GM18507 (cell line): ENCODE results near the gene PCDHA8.
"Not testable (repeated sequence)": the region's sequence is repeated elsewhere in the genome, so short reads cannot be mapped to it uniquely, and the experiment has no call there.

Experiments used
- DNase-seq: peaks from one replicate; pipeline ENCODE4 v3.0.0; 2011; ENCODE audit warnings: low read depth; ENCODE audit not compliant: insufficient read length; ENCODE audit errors: extremely low spot score
- FAIRE-seq: peaks from 2 replicates; lab custom pipeline; 2011; peaks lifted over from hg19 to GRCh38; lab: Jason Lieb, UNC

PCDHA8 gene, protein sequence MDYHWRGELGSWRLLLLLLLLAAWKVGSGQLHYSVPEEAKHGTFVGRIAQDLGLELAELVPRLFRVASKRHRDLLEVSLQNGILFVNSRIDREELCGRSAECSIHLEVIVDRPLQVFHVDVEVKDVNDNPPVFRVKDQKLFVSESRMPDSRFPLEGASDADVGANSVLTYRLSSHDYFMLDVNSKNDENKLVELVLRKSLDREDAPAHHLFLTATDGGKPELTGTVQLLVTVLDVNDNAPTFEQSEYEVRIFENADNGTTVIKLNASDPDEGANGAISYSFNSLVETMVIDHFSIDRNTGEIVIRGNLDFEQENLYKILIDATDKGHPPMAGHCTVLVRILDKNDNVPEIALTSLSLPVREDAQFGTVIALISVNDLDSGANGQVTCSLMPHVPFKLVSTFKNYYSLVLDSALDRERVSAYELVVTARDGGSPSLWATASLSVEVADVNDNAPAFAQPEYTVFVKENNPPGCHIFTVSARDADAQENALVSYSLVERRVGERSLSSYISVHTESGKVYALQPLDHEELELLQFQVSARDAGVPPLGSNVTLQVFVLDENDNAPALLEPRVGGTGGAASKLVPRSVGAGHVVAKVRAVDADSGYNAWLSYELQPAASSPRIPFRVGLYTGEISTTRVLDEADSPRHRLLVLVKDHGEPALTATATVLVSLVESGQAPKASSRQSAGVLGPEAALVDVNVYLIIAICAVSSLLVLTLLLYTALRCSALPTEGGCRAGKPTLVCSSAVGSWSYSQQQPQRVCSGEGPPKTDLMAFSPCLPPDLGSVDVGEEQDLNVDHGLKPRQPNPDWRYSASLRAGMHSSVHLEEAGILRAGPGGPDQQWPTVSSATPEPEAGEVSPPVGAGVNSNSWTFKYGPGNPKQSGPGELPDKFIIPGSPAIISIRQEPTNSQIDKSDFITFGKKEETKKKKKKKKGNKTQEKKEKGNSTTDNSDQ

DNA sequence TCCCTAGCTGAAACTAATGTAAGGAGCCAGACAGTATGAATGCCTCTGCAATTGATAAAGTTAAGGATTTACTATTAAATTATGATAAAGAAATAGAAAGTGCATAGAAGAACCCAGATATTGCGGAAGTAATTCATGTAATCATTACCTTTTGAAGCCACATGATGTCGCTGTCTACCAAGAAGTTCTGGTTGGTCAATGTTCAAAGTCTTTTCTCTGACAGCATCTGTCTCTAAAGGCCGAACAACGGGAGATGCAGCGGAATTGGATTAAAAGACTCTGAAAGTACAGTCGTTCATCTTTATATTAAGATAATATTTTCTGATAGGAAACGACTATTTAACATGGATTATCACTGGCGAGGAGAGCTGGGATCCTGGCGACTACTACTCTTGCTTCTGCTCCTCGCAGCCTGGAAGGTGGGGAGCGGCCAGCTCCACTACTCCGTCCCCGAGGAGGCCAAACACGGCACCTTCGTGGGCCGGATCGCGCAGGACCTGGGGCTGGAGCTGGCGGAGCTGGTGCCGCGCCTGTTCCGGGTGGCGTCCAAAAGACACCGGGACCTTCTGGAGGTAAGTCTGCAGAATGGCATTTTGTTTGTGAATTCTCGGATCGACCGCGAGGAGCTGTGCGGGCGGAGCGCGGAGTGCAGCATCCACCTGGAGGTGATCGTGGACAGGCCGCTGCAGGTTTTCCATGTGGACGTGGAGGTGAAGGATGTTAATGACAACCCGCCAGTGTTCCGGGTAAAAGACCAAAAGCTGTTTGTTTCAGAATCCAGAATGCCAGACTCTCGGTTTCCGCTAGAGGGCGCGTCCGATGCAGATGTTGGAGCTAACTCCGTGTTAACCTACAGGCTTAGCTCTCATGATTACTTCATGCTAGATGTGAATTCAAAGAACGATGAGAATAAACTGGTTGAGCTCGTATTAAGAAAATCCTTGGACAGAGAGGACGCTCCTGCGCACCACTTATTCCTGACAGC is at the start of gene PCDHA8:
PCDHA8 (plus strand) TSS at position 210 of the 985 bp plus-strand sequence; CDS start at position 345, 135 bp downstream.
- FAIRE-seq (no peak), DNase-seq (no peak)

DNA sequence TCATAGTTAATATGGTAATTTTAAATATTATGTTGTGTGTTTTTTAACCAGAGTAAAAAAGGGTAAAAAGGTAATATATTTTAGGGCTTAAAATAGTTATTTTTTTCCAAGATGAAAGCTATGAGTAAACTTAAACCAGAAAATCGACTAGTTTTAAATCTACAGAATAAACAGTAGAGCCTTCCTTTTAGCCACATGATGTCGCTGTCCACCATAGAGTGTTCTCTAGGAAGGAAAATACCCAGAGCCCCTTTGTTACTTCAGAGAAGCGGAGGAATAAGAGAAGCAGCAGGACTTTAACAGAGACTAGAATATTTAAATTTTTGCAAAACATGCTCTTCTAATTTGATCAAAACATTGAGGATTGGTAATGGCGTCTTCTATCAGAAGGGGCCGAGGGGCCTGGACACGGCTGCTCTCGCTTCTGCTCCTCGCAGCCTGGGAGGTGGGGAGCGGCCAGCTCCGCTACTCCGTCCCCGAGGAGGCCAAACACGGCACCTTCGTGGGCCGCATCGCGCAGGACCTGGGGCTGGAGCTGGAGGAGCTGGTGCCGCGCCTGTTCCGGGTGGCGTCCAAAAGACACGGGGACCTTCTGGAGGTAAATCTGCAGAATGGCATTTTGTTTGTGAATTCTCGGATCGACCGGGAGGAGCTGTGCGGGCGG is 46.3 kb upstream of the PCDHA8 start, which contains the start of gene PCDHA2:
PCDHA2 (plus strand) TSS at position 258 of the 664 bp plus-strand sequence.
- DNase-seq (no peak), FAIRE-seq (no peak)

DNA sequence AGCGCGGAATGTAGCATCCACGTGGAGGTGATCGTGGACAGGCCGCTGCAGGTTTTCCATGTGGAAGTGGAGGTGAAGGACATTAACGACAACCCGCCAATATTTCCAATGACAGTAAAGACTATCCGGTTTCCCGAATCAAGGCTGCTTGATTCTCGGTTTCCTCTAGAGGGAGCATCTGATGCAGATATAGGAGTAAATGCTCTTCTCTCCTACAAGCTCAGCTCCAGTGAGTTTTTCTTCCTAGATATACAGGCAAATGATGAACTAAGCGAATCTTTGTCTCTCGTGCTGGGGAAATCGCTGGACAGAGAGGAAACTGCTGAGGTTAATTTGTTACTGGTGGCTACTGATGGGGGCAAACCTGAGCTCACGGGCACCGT is 45.7 kb upstream of the PCDHA8 start:
- no peak for FAIRE-seq
- no peak for DNase-seq

DNA sequence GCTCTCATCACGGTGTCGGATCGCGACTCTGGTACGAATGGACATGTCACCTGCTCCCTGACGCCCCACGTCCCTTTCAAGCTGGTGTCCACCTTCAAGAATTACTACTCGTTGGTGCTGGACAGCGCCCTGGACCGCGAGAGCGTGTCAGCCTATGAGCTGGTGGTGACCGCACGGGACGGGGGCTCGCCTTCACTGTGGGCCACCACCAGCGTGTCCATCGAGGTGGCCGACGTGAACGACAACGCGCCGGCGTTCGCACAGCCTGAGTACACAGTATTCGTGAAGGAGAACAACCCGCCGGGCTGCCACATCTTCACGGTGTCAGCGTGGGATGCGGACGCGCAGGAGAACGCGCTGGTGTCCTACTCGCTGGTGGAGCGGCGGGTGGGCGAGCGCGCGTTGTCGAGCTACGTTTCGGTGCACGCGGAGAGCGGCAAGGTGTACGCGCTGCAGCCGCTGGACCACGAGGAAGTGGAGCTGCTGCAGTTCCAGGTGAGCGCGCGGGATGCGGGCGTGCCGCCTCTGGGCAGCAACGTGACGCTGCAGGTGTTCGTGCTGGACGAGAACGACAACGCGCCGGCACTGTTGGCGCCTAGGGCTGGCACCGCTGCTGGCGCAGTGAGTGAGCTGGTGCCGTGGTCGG is 44.8 kb upstream of the PCDHA8 start:
- not testable (repeated sequence) for DNase-seq, FAIRE-seq

DNA sequence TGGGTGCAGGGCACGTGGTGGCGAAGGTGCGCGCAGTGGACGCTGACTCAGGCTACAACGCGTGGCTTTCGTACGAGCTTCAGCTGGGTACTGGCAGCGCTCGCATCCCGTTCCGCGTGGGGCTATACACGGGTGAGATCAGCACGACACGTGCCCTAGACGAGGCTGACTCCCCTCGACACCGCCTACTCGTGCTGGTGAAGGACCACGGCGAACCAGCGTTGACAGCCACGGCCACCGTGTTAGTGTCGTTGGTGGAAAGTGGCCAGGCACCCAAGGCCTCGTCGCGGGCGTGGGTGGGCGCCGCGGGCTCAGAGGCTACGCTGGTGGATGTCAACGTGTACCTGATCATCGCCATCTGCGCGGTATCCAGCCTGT is 44.3 kb upstream of the PCDHA8 start:
- no peak for DNase-seq
- FAIRE-seq: no peak

DNA sequence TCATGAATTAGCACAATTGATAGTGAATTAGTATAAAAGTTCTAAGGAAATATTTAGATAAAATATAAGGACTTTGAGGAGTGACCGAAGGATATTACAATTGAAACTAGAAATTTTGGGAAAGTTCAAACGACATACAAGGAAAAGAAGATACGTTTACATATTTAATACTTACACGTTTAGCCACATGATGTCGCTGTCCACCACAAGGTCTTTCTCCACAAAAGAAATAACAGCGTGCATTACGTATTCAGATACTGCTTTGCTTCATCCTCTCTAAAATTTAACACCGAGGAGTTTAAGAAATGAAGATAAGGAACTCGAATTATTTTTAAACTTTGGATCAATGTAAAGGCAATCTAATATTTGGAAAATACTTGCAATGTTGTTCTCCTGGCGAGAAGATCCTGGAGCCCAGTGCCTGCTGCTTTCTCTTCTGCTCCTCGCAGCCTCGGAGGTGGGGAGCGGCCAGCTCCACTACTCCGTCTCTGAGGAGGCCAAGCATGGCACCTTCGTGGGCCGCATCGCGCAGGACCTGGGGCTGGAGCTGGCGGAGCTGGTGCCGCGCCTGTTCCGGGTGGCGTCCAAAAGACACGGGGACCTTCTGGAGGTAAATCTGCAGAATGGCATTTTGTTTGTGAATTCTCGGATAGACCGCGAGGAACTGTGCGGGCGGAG is 40.0 kb upstream of the PCDHA8 start, which contains the start of gene PCDHA3:
PCDHA3 (plus strand) TSS at position 242 of the 678 bp plus-strand sequence.
- no peak for DNase-seq
- no peak for FAIRE-seq

DNA sequence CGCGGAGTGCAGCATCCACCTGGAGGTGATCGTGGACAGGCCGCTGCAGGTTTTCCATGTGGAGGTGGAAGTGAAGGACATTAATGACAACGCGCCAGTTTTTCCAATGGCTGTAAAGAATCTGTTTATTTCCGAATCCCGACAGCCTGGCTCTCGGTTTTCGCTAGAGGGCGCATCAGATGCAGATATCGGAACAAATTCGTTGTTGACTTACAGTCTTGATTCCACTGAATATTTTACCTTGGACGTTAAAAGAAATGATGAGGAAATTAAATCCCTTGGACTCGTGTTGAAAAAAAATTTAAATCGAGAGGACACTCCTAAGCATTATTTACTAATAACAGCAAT is 39.5 kb upstream of the PCDHA8 start:
- no peak for FAIRE-seq
- no peak for DNase-seq

DNA sequence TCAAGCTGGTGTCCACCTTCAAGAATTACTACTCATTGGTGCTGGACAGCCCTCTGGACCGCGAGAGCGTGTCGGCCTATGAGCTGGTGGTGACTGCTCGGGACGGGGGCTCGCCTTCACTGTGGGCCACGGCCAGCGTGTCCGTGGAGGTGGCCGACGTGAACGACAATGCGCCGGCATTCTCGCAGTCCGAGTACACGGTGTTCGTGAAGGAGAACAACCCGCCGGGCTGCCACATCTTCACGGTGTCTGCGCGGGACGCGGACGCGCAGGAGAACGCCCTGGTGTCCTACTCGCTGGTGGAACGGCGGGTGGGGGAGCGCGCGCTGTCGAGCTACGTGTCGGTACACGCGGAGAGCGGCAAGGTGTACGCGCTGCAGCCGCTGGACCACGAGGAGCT is 38.6 kb upstream of the PCDHA8 start:
- DNase-seq, FAIRE-seq: not testable (repeated sequence)

DNA sequence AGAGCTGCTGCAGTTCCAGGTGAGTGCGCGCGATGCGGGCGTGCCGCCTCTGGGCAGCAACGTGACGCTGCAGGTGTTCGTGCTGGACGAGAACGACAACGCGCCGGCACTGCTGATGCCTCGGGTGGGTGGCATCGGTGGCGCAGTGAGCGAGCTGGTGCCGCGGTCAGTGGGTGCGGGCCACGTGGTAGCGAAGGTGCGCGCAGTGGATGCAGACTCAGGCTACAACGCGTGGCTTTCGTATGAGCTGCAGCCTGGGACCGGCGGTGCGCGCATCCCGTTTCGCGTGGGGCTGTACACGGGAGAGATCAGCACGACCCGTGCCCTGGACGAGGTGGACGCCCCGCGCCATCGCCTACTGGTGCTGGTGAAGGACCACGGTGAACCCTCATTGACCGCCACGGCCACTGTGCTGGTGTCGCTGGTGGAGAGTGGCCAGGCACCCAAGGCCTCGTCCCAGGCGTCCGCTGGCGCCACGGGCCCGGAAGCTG is 38.2 kb upstream of the PCDHA8 start:
- DNase-seq: no peak
- no peak for FAIRE-seq

DNA sequence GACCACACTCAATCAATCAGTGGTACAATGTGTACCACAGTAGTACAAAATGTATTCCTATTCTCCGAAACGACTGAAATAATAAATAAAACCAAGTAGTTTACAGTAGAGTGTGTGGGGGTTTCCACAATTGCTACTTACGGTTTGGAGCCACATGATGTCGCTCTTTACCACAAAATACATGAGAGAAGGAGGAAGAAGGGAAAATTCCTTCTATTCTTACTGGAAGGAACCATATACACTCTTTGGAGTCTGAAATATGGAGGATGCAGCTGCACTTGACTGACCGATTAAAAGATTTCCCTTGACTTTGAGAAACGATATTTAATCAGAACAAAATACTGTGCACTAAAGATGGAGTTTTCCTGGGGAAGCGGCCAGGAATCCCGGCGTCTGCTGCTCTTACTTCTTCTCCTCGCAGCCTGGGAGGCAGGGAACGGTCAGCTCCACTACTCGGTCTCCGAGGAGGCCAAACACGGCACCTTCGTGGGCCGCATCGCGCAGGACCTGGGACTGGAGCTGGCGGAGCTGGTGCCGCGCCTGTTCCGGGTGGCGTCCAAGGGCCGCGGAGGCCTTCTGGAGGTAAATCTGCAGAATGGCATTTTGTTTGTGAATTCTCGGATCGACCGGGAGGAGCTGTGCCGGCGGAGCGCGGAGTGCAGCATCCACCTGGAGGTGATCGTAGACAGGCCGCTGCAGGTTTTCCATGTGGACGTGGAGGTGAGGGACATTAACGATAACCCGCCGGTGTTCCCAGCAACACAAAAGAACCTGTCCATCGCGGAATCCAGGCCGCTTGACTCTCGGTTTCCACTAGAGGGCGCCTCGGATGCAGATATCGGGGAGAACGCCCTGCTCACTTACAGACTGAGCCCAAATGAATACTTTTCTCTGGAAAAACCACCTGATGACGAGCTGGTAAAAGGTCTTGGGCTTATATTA is 33.9 kb upstream of the PCDHA8 start, which contains the start of gene PCDHA4:
PCDHA4 (plus strand) TSS at position 235 of the 942 bp plus-strand sequence.
- DNase-seq (no peak), FAIRE-seq (no peak)

DNA sequence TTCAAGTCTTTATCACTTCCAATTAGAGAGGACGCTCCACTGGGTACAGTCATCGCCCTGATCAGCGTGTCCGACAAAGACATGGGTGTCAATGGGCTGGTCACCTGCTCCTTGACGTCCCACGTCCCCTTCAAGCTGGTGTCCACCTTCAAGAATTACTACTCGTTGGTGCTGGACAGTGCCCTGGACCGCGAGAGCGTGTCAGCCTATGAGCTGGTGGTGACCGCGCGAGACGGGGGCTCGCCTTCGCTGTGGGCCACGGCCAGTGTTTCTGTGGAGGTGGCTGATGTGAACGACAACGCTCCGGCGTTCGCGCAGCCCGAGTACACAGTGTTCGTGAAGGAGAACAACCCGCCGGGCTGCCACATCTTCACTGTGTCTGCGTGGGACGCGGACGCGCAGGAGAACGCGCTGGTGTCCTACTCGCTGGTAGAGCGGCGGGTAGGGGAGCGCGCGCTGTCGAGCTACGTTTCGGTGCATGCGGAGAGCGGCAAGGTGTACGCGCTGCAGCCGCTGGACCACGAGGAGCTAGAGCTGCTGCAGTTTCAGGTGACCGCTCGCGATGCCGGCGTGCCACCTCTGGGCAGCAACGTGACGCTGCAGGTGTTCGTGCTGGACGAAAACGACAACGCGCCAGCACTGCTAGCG is 32.6 kb upstream of the PCDHA8 start:
- DNase-seq, FAIRE-seq: not testable (repeated sequence)

DNA sequence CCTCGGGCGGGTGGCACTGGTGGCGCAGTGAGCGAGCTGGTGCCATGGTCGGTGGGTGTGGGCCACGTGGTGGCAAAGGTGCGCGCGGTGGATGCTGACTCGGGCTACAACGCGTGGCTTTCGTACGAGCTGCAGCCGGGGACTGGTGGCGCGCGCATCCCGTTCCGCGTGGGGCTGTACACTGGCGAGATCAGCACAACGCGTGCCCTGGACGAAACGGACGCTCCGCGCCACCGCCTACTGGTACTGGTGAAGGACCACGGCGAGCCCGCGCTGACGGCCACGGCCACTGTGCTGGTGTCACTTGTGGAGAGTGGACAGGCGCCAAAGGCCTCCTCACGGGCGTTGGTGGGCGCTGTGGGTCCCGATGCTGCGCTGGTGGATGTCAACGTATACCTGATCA is 32.1 kb upstream of the PCDHA8 start:
- DNase-seq (no peak), FAIRE-seq (no peak)

DNA sequence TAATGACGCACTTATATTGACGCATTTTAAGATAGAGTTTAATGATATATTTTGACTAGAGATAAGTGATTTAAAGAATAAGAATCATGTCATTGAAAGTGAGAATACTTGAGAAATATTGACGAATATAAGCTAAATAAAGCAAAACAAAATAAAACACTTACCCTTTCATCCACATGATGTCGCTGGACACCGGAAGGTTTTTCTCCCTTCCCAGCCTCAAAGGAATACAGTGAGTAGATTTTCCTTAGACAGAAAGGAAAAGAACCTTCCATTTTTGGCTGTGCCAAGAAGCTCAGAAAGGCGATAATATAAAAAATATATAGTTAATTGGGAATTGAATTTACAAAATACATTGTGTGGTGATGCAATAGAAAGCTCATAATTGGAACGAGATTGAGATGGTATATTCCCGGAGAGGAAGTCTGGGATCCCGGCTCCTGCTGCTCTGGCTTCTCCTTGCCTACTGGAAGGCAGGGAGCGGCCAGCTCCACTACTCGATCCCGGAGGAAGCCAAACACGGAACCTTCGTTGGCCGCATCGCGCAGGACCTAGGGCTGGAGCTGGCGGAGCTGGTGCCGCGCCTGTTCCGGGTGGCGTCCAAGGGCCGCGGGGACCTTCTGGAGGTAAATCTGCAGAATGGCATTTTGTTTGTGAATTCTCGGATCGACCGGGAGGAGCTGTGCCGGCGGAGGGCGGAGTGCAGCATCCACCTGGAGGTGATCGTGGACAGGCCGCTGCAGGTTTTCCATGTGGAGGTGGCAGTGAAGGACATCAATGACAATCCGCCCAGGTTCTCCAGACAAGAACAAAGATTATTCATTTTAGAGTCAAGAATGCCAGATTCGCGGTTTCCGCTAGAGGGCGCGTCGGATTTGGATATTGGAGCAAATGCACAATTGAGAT is 19.4 kb upstream of the PCDHA8 start, which contains the start of gene PCDHA5:
PCDHA5 (plus strand) TSS at position 239 of the 906 bp plus-strand sequence.
- DNase-seq (no peak), FAIRE-seq (no peak)

DNA sequence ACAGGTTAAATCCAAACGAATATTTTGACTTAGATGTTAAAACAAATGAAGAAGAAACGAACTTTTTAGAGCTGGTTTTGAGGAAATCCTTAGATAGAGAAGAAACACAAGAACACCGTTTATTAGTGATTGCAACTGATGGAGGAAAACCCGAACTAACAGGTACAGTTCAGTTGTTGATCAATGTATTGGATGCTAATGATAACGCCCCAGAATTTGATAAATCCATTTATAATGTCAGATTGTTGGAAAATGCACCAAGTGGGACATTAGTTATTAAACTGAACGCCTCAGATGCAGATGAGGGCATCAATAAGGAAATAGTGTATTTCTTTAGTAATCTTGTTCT is 18.7 kb upstream of the PCDHA8 start:
- no peak for FAIRE-seq
- DNase-seq: no peak

DNA sequence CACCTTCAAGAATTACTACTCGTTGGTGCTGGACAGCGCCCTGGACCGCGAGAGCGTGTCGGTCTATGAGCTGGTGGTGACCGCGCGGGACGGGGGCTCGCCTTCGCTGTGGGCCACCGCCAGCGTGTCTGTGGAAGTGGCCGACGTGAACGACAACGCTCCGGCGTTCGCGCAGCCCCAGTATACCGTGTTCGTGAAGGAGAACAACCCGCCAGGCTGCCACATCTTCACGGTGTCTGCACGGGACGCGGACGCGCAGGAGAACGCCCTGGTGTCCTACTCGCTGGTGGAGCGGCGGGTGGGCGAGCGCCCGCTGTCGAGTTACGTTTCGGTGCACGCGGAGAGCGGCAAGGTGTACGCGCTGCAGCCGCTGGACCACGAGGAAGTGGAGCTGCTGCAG is 18.0 kb upstream of the PCDHA8 start:
- DNase-seq, FAIRE-seq: not testable (repeated sequence)
